ENCODE measurements around the gene RANBP9.

Gene RANBP9

DNA sequence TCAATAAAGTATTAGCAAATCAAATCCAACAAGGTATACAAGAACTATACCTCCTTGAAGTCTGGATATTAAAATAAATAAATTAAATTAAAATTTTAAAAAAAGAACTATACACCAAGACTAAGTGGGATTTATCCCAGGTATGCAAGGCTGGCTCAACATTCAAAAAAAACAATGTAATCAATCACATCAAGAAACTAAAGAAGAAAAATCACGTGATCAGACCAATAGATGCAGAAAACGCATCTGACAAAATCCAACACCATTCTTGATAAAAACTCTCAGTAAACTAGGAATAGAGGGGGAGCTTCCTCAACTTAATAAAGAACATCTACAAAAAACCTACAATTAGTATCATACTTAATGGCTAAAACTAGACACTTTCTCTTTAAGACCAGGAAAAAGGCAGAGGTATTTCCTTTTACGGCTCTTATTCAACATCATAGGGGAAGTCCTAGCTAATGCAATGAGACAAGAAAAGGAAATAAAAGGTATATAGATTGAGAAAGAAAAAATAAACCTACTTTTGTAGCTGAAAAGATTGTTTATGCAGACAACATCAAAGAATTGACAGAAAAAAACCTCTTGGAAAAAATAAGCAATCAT lies 35.0 kb downstream of the RANBP9 start:
- no peak for DNase-seq

DNA sequence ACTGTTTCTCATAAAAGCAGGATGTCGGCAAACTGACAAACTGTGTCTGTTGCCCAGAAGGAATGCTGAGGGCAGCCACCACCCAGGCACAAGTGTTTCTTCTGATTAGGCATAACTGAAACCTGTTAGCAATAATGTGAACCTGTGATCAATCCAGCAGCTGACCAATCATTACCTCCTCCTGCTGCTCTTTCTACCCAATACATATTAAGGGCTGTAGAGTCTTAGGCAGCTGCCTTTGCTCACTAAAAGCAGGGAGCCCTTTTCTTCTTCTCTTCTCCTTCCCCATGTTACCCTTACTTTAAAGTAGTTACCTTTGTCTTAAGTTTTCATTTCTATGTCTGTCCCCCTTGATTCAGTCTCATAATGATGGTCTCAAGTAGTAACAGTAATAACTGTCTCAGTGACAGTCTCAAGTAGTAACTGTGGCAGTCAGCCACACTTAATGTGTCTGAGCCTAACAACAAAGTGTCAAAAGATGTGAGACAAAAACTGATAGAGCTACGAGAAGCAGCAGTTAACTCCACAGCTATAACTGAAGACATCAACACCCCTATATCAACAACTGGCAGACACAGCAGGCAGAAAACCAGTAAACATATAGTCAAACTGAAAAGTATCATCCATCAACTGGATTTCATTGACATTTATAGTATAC lies 37.0 kb downstream of the RANBP9 start:
- DNase-seq = no peak

DNA sequence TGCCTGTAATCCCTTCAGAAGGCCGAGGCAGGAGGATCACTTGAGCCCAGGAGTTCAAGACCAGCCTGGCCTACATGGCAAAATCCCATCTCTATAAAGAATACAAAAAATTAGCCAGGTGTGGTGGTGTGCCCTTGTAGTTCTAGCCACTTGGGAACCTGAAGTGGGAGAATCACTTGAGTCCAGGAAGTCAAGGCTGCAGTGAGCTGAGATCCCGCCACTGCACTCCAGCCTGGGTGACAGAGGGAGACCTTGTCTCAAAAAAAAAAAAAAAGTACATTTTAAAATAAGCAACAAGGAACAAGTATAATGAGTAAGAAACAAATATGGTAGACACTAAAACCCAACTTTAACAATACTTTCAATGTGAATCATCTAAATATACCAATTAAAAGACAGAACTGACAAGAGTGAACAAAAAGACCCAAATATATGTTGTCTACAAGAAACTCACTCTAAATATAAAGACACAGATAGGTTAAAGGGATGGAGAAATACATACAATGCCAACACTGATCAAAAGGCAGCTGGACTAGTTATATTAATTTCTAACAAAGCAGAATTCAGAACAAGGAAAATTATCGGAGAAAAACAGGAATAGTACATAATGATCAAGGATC lies 37.7 kb downstream of the RANBP9 start:
- no peak for DNase-seq

DNA sequence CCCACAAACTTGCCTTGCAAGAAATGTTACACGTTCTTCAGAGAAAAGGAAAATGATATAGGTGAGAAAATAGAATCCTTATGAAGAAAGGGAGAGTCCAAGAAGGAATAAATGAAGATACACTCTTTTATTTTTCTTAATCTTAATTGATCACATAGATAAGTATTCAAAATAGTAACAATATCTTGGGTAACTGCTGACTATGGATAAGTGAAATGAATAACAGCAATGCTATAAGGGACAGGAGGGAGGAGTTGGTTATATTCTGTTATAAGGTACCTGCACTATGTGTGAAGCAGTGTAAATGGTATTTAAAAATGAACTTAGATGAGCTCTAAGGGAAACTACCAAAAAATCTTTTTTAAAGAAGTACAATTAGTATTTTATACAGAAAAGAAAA lies 38.3 kb downstream of the RANBP9 start:
- no peak for DNase-seq

DNA sequence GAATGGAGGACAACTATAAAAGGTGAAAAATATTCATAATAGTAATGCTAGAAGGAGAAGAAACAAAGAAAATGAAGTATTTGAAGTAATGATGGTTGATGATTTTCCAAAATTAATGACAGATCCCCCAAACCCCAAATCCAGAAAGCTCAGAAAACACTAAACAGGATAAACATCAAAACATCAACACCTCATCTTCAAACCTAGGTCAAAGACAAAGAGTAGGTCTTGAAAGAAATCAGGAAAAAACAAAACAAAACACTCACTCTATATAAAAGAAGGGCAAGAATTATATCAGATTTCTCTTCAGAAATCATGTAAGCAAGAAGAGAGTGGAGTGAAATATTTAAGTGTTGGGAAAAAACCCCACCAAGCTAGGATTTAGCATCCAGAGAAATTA lies 38.7 kb downstream of the RANBP9 start:
- no peak for DNase-seq

DNA sequence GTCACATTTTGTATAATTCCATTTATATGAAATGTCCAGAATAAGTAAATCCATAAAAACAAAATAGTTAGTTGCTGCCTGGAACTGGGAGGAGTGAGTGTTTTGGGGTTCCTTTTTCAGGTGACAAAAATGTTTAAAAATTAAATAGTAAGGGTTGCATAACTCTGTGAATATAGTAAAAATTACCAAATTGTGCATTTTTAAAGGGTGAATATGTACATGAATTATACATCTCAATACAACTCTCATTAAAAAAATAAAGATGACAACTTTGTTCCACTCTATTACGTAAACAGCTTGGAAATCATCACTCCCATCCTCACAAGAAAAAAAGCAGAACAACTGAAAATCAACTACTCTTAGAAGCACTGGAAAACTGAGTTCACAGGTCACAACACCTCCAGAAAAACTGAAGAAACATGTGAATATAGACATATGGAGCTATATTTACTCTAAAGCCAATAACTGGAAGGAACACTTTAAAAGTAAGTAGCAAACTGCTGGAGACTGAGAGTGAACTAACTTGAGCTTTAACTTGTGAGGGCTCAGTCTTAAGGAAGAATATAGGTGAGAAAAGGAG lies 40.0 kb downstream of the RANBP9 start:
- DNase-seq = no peak

DNA sequence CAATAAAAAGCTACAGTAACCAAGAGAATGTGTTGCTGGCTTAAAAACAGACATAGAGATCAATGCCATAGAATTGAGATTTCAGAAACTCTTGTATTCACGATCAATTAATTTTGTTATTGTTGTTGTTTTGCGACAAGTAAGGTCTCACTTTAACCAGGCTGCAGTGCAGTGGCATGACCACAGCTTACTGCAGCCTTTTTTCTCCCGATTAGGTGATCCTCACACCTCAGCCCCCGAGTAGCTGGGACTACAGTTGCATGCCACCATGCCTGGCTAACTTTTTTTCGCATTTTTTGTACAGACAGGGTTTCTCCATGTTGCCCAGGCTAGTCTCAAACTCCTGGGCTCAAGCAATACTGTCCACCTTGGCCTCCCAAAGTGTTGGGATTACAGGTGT lies 42.2 kb downstream of the RANBP9 start:
- no peak for DNase-seq

DNA sequence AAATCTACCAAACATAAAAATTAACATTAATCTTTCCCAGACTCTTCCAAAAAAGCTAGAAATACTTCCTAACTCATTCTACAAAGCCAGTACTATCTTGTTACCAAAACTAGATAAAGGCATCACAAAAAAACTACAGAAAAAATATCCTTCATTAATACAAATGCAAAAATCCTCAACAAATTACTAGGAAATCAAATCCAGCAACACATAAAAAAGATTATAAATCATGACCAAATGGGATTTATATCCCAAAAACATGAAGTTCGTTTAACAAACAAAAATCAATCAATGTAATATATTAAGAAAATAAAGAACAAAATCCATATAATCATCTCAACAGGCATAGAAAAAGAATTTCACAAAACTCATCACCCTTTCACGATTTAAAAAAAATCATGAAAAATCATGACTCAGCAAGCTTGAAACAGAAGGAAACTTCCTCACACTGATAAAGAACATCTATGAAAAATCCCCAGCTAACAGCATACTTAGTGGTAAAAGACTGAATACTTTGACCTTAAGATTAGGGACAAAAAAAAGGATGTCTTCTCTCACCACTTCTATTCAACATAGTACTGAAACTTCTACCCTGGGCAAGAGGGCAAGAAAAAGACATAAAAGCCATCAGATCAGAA lies 43.2 kb downstream of the RANBP9 start:
- no peak for DNase-seq

DNA sequence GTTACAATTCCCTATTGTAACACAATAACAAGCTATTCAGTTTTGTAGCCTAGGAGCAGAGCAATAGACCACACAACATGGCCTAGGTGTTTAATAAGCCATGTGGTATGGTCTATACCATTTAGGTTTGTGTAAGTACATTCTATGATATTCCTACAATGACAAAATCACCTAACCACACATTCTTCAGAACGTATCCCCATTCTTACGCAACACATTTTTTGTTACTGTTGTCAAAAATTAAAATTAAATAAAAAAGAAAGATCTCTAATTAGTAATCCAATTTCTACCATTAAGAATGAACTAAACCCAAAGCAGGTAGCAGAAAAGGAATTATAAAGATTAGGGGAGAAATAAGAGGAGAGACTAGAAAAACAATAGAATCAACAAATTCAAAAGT lies 44.0 kb downstream of the RANBP9 start:
- no peak for DNase-seq

DNA sequence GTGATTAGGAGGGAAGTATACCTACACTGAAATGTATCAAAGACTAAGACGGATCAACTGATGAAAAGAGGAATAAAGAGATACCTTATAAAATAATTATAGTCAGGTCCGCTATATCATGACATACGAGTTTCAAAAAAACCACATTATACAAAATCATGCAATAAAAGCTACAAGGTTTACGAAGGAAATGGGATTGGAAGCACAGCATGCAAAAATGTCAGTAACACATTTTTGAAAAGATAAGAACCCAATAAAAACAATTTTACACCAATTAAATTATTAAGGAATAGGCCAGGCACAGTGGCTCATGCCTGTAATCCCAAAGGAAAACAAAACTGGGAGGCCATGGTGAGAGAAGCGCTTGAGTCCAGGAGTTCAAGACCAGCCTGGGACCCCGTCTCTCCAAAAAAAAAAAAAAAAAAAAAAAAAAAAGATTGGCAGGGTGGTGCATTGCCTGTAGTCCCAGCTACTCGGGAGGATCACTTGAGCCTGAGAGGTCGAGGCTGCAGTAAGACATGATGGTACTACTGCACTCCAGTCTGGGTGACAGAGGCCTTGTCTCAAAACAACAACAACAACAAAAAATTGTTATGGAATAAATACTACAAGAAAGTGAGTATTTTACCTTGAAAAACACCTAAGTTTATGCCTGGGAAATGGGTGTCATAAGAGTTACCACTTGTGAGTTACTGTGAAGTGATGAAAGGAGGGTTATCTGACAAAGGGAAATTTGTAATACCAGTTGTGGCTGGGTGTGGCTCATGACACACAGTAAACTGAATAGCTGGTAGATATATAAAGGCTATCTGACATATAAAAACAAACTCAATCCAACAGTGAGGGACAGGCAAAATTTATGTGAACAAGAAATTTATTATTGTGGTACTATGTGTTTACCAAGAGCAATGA lies 45.2 kb downstream of the RANBP9 start:
- no peak for DNase-seq

DNA sequence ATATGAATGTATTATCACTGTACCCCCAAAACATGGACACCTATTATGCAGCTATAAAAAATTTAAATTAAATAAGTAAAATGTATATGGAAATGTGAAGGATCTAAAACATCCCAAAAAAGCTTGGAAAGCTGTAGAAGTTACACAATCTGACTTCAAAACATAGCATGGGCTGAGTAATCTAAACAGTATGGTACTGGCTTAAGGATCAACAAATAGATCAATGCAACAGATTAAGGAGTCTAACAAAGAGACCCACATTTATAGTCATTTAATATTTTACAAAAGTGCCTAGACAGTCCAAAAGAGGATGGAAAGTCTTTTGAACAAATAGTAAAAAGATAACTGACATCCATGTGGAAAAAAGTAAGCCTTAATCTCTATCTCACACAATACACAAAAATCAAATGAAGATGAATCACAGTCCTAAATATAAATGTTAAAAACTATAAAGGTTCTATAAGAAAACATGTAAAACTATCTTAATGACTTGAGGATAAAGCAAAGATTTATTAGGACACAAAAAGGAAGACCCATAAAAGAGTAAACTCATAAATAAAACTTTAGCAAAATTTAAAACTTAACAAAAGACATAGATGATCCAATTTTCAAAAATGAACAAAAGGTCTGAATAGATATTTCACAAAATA lies 46.8 kb downstream of the RANBP9 start:
- DNase-seq = no peak

DNA sequence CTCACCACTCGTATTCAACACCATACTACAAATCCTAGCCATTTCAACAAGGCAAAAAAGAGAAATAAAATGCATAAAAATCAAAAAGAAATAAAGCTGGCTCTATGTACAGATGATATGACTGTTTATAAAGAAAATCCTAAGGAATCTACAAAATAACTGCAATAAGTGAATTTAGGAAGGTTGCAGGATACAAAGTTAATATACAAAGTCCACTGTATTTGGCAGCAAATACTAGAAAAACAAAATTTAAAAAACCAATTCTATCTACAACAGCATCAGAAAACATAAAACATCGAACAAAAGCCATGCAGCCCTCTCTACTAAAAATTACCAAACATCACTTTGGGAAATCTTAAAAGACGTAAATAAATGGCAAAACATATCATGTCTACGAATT lies 47.6 kb downstream of the RANBP9 start:
- DNase-seq = no peak

DNA sequence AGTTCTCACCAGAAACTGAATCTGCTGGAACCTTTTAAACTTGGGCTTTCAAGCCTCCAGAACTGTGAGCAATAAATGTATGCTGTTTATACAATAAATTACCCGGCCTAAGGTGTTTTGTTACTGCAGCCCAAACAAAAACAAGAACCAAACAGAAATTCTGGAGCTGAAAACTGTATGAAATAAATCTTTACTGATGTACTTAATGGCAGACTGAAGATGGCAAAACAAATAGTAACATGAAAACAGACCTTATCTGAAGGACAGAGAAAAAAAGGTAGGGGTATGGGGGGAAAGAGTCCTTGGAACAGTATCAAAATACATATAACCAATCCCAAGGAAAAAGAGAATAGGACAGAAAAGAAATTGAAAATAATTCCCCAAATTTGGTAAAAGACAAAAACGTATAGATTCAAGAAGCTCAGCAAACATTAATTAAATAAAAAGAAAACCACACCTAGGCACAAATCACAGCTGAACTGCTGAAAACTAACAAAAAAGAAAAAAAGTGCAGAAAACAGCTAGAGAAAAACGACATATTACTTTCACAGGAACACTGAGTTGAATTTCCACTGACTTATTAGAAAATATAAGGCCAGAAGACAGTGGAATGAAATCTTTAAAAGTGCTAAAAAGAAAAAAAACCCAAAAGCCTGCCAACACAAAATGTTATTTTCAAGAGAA lies 48.8 kb downstream of the RANBP9 start:
- DNase-seq = no peak

DNA sequence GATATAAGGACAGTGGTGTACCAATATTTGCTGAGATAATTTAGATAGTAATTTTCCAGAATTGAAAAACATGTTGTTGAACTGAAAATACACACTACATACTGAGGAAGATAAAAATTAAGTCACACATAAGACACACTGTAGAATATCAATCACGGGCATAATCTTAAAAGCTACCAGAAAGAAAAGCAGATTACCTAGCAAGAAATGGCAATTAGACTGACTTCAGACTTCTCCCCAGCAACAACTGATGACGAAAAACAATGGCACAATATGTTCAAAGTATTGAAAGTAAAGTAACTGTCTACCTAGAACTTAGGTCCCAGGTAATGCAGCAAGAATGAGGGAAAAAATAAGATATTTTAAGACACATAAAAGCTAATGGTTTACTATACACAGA lies 50.0 kb downstream of the RANBP9 start:
- no peak for DNase-seq

DNA sequence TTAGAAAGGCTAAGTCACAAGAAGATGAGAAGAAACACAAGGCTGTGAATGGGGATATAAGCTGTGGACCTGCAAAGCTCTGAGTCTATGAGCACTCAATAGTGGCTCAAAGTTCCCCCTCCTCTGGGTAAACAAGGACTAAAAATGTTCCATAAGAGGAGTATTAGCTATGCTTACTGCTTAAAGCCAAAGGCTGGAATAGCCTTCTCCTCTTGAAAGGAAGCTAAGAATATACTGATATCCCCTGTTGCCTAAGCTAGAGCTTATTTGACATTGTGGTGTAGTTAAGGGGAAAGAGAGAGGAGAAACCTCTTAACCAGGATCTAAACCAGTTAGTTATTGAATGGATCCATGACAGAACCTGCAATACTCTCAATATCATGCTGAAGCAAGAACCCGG lies 50.7 kb downstream of the RANBP9 start:
- no peak for DNase-seq

DNA sequence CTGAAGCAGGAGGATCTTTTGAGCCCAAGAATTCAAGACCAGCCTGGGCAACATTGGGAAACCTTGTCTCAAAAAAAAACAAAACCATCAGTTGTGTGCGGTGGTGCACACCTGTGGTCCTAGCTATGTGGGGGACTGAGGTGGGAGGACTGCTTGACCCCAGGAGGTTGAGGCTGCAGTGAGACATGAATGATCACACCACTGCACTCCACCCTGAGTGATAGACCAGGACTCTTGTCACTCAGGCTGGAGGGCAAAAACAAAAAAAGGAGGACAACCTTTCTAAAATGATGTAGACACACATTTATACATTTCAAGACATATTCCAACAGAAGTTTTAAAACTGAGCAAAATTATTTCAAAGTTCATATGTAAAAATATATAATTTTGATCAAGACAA lies 51.4 kb downstream of the RANBP9 start:
- DNase-seq = no peak

DNA sequence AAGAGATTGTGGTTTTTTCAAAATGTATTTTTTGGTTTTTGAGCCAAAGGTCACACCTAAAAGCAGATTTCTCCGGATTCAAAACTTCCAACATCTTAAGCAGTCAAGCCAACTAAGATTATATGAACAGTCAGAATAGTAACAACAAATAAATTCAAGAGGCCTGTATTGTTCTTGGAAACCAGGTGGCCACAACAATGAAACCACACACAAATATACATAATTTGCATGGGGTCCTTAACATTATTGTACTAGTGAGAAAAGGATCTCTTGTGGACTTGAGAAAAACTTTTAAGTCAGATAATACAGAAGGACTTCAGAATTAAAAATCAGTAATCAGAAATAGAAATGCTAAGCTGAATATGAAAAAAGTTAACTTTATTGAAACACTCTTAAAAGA lies 55.9 kb downstream of the RANBP9 start:
- no peak for DNase-seq

DNA sequence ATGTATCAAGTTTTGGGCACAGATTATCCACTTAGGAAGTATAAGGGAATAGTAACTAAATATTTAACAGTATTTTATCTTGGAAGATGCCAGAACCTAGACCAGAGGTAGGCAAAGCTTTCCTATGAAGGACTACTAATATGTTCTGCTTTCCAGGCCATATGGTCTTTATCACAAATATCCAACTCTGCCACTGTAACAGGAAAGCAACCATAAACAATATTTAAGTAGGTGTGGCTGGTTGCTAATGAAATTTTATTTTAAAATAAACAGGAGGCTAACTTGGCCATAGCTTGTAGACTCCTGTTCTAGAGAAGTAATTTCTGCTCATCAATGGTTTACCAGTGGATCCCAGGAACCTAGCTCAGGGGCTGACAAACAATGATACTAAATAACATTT lies 57.1 kb downstream of the RANBP9 start:
- DNase-seq = no peak

DNA sequence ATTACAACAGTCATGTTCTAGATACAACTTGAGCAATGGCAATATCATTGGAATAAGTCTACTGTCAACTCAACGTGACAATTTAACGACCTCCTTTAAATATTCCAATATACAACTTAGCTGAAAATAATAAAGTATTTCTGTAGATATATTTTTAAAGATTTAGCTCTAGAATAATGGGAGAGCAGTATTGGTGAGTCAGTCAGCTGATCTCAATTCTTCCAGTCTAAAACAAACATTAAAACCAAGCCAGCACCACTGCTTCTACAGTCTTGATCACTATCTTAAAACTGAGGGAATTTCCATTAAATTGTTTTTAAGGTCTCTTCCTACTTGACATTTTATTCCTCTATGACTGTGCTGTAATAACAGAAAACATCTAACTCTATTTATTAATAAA lies 58.3 kb downstream of the RANBP9 start:
- DNase-seq = no peak

DNA sequence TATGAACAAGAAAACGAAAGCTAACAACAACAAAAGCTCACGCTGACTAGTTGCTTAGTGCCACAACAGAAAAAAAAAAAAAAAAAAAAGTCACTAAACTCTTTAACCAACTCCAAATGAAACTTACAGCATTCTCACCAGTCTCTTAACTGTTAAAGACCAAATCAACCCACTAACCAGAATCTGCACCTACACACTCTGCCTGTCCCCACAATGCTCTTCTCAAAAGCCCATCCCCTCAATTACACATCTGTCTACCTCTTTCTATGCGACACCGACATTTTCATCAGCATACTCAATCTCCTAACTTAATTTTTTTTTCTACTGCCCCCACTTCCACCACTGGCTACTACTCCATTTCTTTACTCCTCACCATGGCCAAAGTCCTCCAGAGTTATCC lies 62.2 kb downstream of the RANBP9 start:
- DNase-seq = no peak

DNA sequence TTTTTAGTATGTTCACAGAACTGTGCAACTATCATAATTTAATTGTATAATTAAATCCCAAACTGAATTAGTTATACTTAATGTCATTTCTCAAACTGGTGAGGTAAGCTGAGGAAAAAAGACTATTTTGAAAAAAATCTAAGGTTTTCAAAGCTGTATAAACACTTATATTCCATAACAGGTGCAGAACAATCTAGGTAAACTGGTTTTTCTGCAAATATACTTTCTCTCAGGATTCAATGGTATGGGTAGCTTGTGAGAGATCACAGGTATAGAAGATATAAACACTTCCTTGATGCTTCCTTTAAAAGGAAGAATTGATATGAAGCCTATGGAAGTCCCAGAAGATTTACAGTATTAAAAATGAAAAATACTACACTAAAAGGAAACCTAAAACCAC lies 62.8 kb downstream of the RANBP9 start:
- DNase-seq = no peak

DNA sequence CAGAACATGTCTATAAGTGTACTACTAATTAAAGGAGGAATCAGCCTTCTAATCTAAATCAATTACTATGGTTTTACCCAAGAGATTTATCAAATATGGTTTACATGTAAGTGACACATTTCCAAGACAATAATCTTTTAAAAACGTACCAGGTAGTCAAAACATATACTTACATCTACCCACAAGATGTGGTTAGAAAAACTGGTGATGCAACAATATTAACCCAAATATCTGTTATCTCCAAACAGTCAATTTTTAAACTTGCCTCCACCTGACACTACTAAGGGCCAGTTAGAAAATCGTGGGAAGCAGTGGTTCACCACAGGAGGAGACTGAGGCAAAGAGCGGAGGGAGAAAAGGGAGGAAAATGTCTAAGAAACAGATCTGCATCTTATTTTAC lies 68.5 kb downstream of the RANBP9 start:
- no peak for DNase-seq

Data from right hindlimb (tissue), 1 donor.